Effector CD8-positive, alpha-beta T cell (primary cell): ENCODE data around the gene KIF2A.

Source experiments
- DNase-seq: peaks from one replicate; lab custom pipeline; 2025; lab: John Stamatoyannopoulos, UW

The KIF2A gene

DNA sequence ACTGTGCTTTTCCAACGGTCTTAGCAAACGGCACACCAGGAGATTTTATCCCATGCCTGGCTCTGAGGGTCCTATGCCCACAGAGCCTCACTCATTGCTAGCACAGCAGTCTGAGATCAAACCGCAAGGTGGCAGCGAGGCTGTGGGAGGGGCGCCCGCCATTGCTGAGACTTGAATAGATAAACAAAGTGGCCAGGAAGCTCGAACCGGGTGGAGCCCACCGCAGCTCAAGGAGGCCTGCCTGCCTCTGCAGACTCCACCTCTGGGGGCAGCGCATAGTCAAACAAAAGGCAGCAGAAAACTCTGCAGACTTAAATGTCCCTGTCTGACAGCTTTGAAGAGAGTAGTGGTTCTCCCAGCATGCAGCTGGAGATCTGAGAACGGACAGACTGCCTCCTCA is 14.2 kb upstream of the KIF2A start:
- peak; percentile 43 for DNase-seq

DNA sequence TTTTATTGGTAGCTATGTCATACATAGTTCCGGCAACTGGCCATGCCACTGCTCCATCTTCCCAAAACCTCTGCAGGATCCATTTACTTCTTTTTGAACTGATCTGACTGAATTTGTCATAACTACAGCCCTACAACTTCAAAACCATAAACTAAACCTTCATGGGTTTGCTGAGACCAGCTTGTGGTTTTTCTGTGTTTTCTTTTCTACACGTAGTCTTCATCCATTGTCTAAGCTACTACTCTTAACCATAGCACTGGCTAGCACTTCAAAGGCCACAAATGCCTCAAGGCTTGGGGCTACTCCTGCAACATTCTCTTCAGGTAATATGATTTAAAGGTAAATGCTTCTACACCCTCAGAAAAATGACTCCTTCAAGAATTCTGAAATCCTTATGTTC is 9.0 kb upstream of the KIF2A start:
- no peak for DNase-seq

DNA sequence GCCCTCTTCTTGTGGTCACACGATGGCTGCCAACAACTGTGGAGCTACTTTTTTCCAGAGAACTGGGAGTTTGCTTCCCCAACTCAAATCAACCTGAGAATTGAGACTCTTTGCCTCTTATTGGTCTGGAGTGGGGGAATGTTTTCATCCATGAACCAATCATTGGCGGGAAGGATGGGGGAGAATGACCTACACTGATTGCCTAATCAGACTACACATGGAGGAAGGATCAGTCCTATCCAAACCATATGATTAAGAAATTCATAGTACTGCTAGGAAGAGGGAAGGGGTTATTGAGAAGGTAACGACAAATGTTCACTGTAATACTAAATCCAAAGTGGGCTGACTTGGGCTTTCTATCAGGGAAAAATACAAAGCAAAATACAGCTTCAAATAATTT is 7.9 kb upstream of the KIF2A start:
- no peak for DNase-seq

DNA sequence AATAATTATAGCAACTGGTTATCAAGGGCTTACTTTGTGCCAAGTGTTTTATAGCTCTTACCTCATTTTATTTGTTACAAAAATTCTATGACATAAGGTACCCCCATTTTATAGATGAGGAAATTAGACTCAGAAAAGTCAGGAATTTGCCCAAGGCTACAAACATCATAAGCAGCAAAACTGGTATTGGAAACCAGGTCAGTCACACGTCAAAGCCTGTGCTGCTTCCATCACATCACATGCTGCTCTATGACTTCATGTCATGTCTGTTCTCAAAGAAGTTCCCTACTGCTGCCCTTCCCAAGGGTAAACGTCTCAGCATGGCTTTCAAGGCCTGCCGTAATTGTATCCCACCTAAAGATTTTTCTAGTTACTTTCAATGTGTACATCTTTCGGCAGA is 6.9 kb upstream of the KIF2A start:
- no peak for DNase-seq

DNA sequence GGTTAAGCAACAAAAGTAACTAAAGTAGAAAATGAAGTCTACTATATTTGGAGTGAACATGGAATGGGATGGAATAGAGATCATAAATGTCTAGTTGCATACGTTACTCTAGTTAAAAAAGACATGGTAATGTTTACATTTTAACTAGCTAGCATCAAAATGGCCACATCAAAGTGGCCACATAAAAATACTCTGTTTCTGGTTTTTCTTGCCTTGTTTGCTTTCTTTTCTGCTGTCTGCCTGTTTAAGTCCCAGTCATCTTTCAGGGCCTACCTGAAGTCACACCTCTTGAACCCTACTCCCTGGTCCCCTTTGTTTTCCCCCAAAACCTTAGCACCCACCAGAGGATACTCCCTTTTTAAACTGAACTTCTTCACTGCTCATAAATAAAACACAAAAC is 6.4 kb upstream of the KIF2A start:
- DNase-seq, result no peak

DNA sequence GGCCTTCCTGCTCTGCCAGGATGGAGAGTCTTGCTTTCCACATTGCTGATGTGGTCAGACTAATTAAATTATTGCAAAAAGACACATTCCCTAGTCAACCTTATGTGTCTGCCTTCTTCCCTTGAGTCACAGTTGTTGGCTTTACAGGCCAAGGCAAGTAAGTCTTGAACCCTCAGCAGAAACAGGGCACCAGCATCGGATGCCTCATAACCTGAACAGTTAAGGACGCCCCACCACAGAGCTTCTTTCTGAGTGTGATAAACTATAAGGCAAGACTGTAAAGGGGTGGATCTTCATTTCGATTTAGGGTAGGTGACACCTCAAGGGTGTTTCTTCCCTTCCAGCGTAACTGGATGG is 670 bp upstream of the KIF2A start:
- no peak for DNase-seq

DNA sequence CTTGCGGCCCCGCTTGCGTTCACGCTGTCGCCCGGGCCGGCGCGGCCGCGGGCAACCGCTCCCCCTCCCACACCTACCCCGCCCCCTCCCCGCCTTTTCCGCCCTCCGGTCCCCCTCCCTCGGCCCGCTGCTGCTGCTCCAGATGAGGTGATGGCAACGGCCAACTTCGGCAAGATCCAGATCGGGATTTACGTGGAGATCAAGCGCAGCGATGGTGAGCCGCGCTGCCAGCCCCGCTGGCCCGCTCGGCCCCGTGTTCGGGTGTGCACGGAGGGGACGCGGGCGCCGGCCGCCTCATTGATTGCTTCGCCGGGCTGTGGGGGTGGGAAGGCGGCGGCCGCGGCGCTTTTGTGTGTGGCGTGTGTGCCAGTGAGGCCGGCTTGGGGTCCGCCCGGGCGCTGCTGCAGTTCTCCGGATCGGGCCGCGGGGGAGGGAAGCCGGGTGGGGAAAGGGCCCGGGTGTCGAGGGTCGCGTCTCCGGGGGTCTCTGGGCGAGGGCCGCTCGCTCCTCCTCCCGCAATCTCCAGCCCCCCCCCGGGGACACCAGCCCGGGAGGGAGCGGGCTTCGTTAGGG is 403 bp downstream of the KIF2A start:
- peak; percentile 53 for DNase-seq

DNA sequence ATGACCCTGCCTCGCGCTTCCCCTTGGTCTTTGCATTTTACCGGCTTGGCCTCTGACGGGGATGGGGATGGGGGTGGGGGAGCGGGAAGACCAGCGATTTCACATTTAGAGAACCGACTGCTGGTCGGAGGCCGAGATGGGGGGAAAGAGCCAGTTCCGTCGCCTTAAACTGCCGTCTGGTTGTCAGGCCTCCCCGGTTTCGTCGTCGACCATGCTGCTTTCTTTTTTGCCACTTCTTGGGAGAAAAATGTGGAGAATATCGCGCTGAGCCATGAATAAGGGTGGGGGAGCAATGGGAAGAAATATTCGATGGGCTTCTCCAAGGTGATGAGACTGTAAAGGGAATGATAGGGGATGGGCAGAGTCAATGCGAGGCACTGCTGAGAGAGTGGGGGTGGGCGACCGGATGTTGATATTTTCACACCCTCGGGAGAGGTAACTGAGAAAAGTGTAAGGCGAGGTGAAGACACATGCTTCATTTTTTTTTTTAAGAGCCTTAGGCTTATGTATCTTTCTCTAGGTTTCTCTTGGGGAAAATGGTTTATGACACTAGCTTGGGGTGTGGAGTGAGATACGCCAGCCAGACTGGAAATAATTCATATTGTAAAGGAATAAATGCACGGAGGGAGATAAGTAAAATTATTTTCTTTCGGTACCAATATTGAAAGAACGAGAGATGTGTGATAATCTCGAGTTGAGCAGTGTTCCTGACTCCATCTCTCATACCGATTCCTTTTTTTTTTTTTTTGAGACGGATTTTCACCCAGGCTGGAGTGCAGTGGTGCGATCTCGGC is 1.1 kb downstream of the KIF2A start:
- DNase-seq, result peak; percentile 33

DNA sequence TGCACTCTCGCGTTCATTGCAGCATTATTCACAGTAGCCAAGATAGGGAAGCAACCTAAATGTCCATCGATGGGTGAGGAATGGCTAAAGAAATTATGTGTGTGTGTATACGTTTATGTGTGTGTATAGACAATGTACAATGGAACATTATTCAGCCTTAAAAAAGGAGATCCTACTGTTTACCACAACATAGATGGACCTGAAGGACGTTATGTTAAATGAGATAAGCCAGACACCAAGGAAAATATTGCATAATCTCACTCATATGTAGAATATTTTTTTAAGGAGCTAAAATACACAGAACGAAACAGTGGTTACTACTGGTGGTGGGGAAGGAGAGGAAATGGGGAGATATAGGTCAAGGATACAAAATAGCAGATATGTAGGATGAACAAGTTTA is 2.4 kb downstream of the KIF2A start:
- no peak for DNase-seq

DNA sequence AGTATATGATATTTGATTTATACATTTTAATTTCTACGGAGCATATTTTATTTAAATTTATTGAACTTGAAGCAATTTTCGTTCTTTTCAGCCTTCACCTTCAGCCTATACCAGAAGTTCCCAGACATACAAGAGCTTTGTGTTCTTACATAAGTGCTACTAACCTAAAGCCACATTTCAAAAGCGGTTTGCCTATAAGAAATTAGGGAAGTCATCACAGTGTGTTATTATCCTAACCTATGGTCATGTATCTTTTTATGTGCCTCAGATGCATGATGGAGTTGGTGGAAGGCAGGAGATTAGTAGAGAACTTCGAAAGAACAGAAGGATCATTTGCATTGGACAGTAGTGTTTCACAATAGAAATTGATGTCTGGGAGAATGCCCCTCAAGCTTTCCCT is 3.1 kb downstream of the KIF2A start:
- no peak for DNase-seq

DNA sequence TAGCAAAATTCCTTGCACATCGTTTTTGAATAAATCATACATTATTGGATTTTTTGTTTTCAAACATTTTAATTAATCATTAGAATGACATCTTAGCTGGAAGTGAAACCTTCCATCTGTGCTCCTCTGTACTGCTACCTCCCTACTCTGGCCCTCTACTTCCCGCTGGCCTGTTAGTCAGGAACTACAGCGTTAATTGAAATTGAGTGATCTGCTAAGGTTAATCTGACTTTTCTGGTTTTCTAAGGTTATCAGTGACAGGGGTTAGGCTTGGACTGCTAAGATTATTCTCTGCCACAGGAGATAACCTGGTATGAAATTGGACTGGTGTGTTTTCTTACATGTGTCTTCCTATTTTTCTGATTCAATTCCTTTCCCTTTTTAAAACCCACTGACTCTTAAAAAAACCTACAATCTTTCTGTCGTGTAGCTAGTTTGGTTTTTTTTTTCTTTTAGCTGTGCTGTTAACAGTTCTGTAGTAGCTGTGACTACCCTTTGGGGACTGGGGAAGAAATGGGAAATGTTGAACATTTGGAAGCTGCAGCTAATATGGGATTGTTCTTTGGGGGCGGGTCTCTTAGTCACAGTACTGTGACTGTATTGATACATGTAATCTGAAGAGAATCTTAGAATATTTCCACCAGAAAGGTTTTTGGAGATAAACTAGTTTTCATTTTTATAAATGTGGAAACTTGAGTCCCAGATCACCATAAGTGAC is 4.6 kb downstream of the KIF2A start:
- DNase-seq, result no peak

DNA sequence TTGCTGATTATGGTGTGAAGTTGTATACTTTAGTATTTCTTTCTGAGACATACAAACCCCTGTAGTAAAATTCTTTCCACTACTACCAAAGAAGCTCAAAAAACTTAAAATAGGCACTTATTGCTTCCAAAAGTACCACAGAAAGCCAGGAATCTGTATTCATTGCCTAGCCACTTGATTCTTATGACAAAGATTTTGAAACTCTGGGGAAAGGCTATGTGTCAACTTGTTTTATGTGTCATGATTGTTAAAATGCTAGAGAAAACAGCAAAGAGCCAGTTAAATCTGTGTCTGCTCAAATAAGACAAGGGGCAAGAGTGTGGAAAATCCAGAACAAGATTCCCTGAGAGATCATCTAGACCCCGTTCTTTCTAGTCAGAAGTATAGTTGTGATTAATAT is 6.0 kb downstream of the KIF2A start:
- no peak for DNase-seq

DNA sequence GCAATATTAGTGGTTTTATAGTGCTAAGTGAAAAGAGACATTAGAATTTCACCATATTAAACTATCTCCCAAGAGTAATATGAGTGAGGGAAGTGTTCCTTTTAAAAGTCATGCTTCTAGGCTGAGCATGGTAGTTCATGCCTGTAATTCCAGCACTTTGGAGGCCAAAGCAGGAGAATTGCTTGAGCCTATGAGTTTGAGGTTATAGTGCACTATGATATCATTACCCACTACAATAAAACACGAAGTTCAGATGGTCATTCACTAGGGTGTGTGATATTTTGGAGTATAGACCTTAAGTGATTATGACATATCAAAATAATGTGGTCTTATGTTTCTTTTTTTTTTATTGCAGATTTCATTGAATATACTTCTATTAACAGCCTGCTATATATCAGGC is 6.7 kb downstream of the KIF2A start:
- DNase-seq, result no peak

DNA sequence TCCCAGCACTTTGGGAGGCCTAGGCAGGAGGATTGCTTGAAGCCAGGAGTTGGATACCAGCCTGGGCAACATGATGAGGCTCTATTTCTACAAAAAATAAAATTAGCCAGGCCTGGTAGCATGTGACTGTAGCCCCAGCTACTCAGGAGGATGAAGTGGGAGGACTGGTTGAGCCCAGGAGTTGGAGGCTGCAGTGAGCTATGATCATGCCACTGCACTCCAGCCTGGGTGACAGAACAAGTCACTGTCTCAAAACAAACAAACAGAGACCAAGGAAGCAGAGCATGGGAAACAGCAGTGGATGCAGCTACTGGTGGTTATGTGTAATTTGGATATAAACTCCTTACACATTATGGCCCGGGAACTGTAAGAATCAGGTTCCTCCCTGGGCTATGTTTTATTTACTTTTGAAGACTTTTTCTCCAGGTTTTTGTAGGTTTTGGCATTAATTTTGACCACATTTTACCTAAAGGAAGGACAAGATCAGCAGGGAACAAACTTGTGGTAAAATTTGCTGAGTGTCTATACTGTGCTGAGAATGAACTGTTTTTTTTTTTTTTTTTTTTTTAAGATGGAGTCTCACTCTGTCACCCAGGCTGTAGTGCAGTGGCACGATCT is 8.3 kb downstream of the KIF2A start:
- DNase-seq, result no peak

DNA sequence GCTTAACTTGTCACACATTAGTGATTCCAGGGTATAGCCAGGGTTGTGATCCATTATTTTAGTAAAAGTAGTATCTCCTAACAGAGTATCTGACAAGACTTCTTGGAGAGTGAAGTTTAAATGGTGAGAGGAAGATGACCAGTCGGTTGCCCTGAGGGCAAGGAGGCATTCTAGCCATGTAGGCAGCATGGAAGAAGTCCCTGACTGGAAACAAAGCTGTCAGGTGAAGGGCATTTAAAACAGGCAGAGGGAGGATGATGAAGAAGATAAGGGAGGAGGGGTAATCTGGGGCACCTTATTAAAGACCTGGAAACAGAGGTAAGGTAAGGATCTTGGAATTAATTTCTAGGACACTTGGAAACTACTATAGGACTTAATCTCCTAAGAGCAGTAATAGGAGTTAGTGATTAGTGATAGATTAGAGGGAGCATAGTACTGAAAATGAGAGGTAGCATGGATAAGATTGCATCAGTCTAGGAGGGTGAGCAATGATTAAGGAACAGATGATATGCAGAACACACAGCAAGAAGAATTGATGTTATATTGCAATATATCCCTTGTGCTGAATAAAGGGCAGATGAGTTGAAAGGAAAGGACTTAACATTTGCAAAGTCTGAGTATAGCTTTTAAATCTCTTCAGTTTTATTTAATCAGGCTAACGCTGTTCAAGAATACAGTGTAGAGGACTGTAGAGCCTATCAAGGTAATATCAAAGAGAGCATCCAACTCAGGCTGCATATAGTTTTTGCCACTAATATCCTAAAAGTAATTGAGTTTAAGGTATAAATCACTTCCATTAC is 9.6 kb downstream of the KIF2A start:
- DNase-seq, result no peak

DNA sequence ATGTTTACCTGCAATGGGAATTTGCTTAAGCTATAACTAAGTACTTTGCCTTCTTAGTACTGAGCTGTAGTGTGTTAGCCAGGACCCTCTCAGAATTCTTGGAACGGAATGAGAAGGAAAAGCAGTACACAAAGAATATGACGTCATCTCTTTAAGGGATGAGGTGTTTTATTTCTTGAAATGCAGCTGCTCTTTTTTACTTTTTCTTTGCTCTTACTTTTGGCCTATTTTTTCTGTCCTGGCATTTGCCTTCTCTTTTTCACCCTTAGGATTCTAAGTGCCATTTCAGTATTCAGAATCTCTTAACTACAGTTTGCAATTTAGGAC is 10.1 kb downstream of the KIF2A start:
- no peak for DNase-seq

DNA sequence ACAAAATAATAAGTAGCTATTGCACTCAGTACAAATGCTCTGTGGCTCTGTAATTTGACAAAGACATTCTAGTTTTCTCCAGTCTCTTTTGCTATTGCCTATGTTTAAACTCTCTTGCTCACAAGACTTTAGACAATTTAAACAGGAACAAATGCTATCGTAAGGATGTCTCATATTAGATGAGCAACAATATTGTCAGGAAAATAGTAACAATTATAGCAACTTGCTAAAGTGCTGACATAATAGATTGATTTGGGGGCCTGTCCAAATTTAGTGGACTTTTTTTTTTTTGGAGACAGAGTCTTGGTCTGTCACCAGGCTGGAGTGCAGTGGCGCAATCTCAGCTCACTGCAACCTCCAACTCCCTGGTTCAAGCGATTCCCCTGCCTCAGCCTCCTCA is 11.8 kb downstream of the KIF2A start:
- DNase-seq, result no peak

DNA sequence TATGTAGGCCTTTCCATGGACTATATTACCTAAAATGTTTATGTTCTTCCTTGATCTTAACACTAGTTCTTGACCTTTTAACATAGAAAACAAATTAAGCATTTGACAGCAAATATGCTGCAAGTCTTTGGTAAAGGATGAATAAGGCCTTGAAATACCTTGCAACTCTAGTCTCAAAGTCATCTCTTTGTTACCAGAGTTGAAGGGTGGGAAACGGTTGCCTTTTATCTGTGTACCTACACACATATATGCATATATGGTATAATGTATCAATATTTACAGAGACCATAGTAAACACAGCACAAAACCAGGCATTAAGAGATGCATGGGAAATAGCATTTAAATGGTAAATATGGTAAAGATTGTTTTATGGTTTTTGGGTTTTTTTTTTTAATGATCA is 16.5 kb downstream of the KIF2A start:
- DNase-seq, result no peak

DNA sequence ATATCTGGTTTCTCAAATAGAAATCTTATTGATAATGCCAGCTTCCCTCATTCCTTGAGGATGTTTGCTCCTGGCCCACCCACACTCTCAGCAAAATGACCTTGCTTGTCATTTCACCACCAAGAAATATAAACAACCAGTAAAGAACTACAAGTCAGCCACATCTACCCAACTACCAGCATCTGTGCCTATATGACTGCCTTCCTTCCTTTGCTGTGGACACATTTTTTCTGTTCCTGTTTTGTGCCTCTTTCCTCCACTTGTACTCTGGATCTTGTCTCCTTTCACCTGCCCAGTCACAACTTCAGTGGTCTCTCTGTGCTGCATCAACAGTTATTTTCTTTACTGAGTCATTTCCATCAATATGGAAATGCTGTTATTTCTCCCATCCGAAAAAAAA is 20.3 kb downstream of the KIF2A start:
- DNase-seq, result no peak

DNA sequence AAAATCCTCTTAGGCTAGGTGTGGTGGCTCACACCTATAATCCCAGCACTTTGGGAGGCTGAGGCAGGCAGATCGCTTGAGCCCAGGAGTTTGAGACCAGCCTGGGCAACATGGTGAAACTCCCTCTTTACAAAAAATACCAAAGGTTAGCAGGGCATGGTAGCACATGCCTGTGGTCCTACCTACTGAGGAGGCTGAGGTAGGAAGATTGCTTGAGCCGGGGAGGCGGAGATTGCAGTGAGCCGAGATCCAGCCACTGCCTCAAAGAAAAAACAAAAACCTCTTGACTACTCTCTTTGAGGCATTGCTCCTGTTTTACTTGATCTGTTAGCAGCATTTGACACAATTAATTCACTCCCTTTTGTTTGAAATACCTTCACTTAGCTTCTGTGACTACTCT is 20.7 kb downstream of the KIF2A start:
- DNase-seq, result no peak

DNA sequence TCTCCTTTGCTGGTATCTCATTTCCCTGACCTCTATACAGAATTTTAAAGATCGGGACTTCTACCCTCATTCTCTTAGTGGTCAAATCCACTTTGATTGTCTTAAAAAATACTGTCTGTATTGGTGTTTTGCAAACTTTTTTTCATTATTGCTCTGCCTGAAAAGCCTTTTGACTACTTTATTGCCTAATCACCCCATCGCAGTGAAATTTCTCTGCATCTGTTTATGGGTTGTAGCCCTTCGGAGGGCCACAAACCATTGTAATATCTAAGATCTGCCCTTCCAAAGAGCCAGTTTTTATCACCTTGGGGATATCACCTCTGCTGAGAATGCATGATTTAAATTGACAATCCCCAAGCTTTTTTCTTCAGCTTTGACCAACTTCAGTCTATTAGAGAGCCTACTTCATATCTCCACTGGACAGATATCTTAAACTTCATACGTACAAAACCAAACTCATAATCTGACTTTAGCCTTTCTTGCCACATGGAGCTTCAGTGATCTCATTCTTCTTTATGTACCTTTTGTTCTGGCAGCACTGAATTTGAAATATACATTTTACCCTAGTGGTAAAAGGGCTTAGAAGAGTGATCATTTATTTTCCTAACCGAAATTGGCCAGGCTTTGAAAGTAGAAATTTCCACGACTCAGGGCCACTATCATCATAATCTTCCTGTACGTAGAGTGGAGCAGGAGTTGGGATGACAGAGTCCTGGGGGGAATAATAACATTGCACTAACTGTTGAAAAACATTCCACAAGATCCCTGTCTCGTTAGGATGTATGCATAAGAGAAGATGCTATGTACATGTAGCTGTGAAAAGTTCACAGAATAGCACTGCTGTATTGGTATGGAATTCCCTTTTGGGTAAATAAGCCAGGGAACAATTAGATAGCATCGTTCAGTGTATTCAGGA is 21.4 kb downstream of the KIF2A start:
- no peak for DNase-seq
